ENCODE results near the gene RGS1.
"Not testable (repeated sequence)": the region's sequence is repeated elsewhere in the genome, so short reads cannot be mapped to it uniquely, and the experiment has no call there.

DNA sequence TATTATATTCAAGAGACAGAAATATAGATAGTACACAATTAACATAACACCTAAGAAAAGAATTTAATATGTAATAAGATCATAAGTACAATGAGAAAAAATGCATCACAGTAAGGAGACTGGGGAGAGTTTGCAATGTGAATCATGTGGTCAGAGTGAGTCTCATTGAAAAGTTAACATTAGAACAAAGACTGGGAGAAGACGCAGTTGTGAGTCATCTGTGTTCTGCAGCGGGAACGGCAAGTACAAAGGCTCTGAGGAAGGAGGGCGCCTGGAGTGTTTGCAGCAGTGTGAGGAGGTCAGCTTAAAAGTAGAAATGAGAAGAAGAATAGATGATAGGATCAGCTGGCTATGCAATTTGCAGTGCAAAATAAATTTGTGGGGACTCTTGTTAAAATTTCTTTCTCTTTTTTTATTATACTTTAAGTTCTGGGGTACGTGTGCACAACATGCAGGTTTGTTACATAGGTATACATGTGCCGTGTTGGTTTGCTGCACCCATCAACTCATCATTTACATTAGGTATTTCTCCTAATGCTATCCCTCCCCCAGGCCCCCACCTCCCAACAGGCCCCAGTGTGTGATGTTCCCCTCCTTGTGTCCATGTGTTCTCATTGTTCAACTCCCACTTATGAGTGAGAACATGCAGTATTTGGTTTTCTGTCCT lies 44.4 kb upstream of the RGS1 start:
- TF ChIP-seq EZH2 (IDR thresholded peaks at IDR 0.05; ENCODE audit: borderline replicate concordance, low read length) = not testable (repeated sequence)
- TF ChIP-seq, protein P1, sequence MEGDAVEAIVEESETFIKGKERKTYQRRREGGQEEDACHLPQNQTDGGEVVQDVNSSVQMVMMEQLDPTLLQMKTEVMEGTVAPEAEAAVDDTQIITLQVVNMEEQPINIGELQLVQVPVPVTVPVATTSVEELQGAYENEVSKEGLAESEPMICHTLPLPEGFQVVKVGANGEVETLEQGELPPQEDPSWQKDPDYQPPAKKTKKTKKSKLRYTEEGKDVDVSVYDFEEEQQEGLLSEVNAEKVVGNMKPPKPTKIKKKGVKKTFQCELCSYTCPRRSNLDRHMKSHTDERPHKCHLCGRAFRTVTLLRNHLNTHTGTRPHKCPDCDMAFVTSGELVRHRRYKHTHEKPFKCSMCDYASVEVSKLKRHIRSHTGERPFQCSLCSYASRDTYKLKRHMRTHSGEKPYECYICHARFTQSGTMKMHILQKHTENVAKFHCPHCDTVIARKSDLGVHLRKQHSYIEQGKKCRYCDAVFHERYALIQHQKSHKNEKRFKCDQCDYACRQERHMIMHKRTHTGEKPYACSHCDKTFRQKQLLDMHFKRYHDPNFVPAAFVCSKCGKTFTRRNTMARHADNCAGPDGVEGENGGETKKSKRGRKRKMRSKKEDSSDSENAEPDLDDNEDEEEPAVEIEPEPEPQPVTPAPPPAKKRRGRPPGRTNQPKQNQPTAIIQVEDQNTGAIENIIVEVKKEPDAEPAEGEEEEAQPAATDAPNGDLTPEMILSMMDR (conservative IDR thresholded peaks at IDR 0.05 in 1 of 2, IDR thresholded peaks at IDR 0.05 in 1 of 2; ENCODE audit: extremely low read depth in 1 of 2, insufficient read depth in 1 of 2, low read depth in 1 of 2, low read length in 2 of 2) = not testable (repeated sequence)
